SK-N-SH (cell line): Measurements from ENCODE around the gene CA12. TPM values are rescaled to one million over a fixed set of nuclear protein-coding genes. Genes with fewer than 3 reads are reported as not detected.

ENCODE experiments used
- CTCF ChIA-PET: fragments of 300-600, 350-600 bp; formaldehyde crosslinking; extraction: SDS; loops from one replicate; lab custom pipeline; 2021; lab: Yijun Ruan, JAX
- POLR2A ChIA-PET: fragments of 350-600 bp; sonication (Branson Sonifier 250); formaldehyde crosslinking; extraction: SDS; loops from one replicate; lab custom pipeline; 2020; ENCODE audit warnings: antibody characterized with exemption, inconsistent platforms; lab: Yijun Ruan, JAX
- DNase-seq: peaks from one replicate; pipeline ENCODE4 v3.0.0; 2012
- H2AFZ ChIP-seq: fragments of 200-600 bp; sonication (generic); 2 replicates; pipeline ENCODE4 v1.8.1; 2016; ENCODE audit warnings: antibody characterized with exemption, mild to moderate bottlenecking, low read depth
- H3F3A ChIP-seq: fragments of 200-600 bp; sonication (generic); replicated peaks from 2 replicates; pipeline ENCODE3; 2016; ENCODE audit warnings: antibody characterized with exemption, mild to moderate bottlenecking; ENCODE audit not compliant: insufficient read depth
- H3K27ac ChIP-seq, 2 experiments: fragments of 200-500 bp in 1 of 2; fragments of 200-600 bp in 1 of 2; sonication (Bioruptor generic) in 1 of 2; sonication (generic), shearing (Covaris generic) in 1 of 2; 2 replicates each; pipeline versions ENCODE4 v1.5.1 to v1.6.1; 2014 to 2016; ENCODE audit warnings: low read depth in 2 of 2, inconsistent platforms in 1 of 2, low read length in 1 of 2, mild to moderate bottlenecking in 1 of 2, mixed read lengths in 1 of 2
- H3K27me3 ChIP-seq: fragments of 200-600 bp; sonication (generic), shearing (Covaris generic); 2 replicates; pipeline ENCODE4 v1.6.1; 2016; ENCODE audit warnings: mixed run types; ENCODE audit not compliant: insufficient read depth
- H3K36me3 ChIP-seq, 2 experiments: fragments of 200-500 bp in 1 of 2; fragments of 200-600 bp in 1 of 2; sonication (Bioruptor generic) in 1 of 2; sonication (generic) in 1 of 2; replicated peaks in 1 of 2; 2 replicates each; pipeline versions ENCODE3 to v1.5.1; 2014 to 2016; ENCODE audit warnings: low read length in 1 of 2, mild to moderate bottlenecking in 1 of 2; ENCODE audit not compliant: insufficient read depth in 2 of 2, control insufficient read depth in 1 of 2
- H3K4me1 ChIP-seq, 2 experiments: fragments of 200-500 bp in 1 of 2; fragments of 200-600 bp in 1 of 2; sonication (Bioruptor generic) in 1 of 2; sonication (generic), shearing (Covaris generic) in 1 of 2; 2 replicates each; pipeline versions ENCODE4 v1.5.1 to v1.6.1; 2014 to 2016; ENCODE audit warnings: low read depth in 1 of 2, low read length in 1 of 2, mixed run types in 1 of 2; ENCODE audit not compliant: insufficient read depth in 2 of 2, control insufficient read depth in 1 of 2
- H3K4me2 ChIP-seq: fragments of 200-600 bp; sonication (generic), shearing (Covaris generic); 2 replicates; pipeline ENCODE4 v1.6.1; 2017; ENCODE audit warnings: mixed run types
- H3K4me3 ChIP-seq, 2 experiments: fragments of 200-500 bp in 1 of 2; fragments of 200-600 bp in 1 of 2; sonication (Bioruptor generic) in 1 of 2; sonication (generic), shearing (Covaris generic) in 1 of 2; 2 replicates each; pipeline versions ENCODE4 v1.5.1 to v1.8.1; 2014 to 2016; ENCODE audit warnings: low read depth in 2 of 2, inconsistent platforms in 1 of 2, low read length in 1 of 2, mild to moderate bottlenecking in 1 of 2, mixed read lengths in 1 of 2, moderate library complexity in 1 of 2
- H3K79me2 ChIP-seq: fragments of 200-600 bp; sonication (generic); 2 replicates; pipeline ENCODE4 v1.8.1; 2017; ENCODE audit warnings: mild to moderate bottlenecking; ENCODE audit not compliant: insufficient read depth
- H3K9ac ChIP-seq: fragments of 200-600 bp; sonication (generic); 2 replicates; pipeline ENCODE4 v1.6.1; 2017; ENCODE audit warnings: mixed run types
- H3K9me2 ChIP-seq: fragments of 200-600 bp; sonication (generic); 2 replicates; pipeline ENCODE4 v1.6.1; 2017; ENCODE audit warnings: mixed run types
- H3K9me3 ChIP-seq: fragments of 200-600 bp; sonication (generic); 2 replicates; pipeline ENCODE4 v1.6.1; 2017; ENCODE audit warnings: mixed run types, mild to moderate bottlenecking, moderate library complexity
- H4K20me1 ChIP-seq: fragments of 200-600 bp; sonication (generic); 2 replicates; pipeline ENCODE4 v1.6.1; 2017; ENCODE audit warnings: mild to moderate bottlenecking, mixed run types; ENCODE audit not compliant: insufficient read depth
- CHD2 ChIP-seq: fragments of 150-350 bp; IDR thresholded peaks from 2 replicates; pipeline ENCODE4 v1.6.1; 2018; ENCODE audit warnings: low read length; ENCODE audit not compliant: partially characterized antibody
- ELF1 ChIP-seq: IDR thresholded peaks from 2 replicates; pipeline ENCODE4 v1.4.0; 2012
- EP300 ChIP-seq, 2 experiments: IDR thresholded peaks; 2 replicates each; pipeline versions ENCODE4 v1.4.0 to v1.6.1; 2012; ENCODE audit warnings: borderline replicate concordance in 1 of 2, low read depth in 1 of 2, low read length in 1 of 2
- FOXM1 ChIP-seq: IDR thresholded peaks from 2 replicates; pipeline ENCODE4 v1.4.0; 2012; ENCODE audit warnings: low read depth, mild to moderate bottlenecking
- GABPA ChIP-seq: IDR thresholded peaks from 2 replicates; pipeline ENCODE4 v1.4.0; 2012; ENCODE audit warnings: low read depth, mild to moderate bottlenecking
- MXI1 ChIP-seq: IDR thresholded peaks from 2 replicates; pipeline ENCODE4 v1.6.1; 2012; ENCODE audit warnings: mild to moderate bottlenecking, low read depth, low read length, improper control_type of control experiment
- NRF1 ChIP-seq: IDR thresholded peaks from 2 replicates; pipeline ENCODE4 v1.6.1; 2012; ENCODE audit warnings: low read depth, mild to moderate bottlenecking, low read length
- PBX3 ChIP-seq: IDR thresholded peaks from 2 replicates; pipeline ENCODE4; 2012
- RAD21 ChIP-seq: IDR thresholded peaks from 2 replicates; pipeline ENCODE4 v1.6.1; 2012; ENCODE audit warnings: mild to moderate bottlenecking, low read length
- RCOR1 ChIP-seq: fragments of 150-350 bp; IDR thresholded peaks from 2 replicates; pipeline ENCODE4 v1.6.1; 2017; ENCODE audit warnings: antibody characterized with exemption, low read length
- REST ChIP-seq: IDR thresholded peaks from 2 replicates; pipeline ENCODE4 v1.6.1; 2012; ENCODE audit warnings: mild to moderate bottlenecking, low read depth, low read length, moderate library complexity
- RFX5 ChIP-seq: IDR thresholded peaks from 2 replicates; pipeline ENCODE4 v1.6.1; 2012; ENCODE audit warnings: mild to moderate bottlenecking, improper control_type of control experiment, low read length
- RXRA ChIP-seq: IDR thresholded peaks from 2 replicates; pipeline ENCODE4 v1.4.0; 2012; ENCODE audit warnings: low read depth, mild to moderate bottlenecking, borderline replicate concordance
- SMC3 ChIP-seq: IDR thresholded peaks from 2 replicates; pipeline ENCODE4 v1.6.1; 2012; ENCODE audit warnings: low read depth, low read length, improper control_type of control experiment
- TAF1 ChIP-seq: IDR thresholded peaks from 2 replicates; pipeline ENCODE4 v1.6.1; 2012; ENCODE audit warnings: low read depth, mild to moderate bottlenecking, low read length, moderate library complexity, borderline replicate concordance
- YY1 ChIP-seq: IDR thresholded peaks from 2 replicates; pipeline ENCODE4 v1.4.0; 2012; ENCODE audit warnings: low read depth, mild to moderate bottlenecking
- WGBS: methylation state at CpG from one replicate; pipeline ENCODE4 v1.1.6; 2017; ENCODE audit warnings: low lambda C conversion rate; 5-methylcytosine and 5-hydroxymethylcytosine counted together
- polyA plus RNA-seq, 3 experiments: library from polyadenylated mRNA; depleted of rRNA; stranded (reverse); fragments of >200 nt; gene quantifications; 2 replicates each; pipeline ENCODE4 v1.2.3, GENCODE V29; 2012
- TF ChIP-seq, protein P1 (sequence below): IDR thresholded peaks from 2 replicates; pipeline ENCODE4 v1.4.0; 2012; ENCODE audit warnings: low read depth

Gene CA12
- polyA plus RNA-seq, 1 of the 3 experiments (the other 2 are of a cell fraction) = 39.4 TPM

DNA sequence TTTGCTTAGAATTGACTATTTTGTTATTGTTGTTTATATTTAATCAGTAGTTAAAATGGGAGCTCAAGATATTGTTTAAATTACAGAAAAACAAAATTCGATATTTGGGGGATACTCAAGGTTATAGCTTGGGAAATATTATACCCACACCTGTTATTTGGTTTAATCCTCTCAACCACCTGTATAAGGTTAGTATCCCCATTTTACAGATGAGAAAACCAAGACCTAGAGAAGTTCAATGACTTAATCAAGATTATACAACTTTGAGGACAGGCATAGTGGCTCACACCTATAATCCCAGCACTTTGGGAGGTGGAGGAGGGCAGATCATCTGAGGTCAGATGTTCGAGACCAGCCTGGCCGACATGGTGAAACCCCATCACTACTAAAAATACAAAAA is 39.8 kb upstream of the CA12 start:
- TF ChIP-seq CHD2 (no peak), RXRA (no peak), RCOR1 (no peak), ELF1 (no peak), TAF1 (no peak), REST (no peak), EP300 (IDR thresholded peaks at IDR 0.05; ENCODE audit: borderline replicate concordance in 1 of 2, low read depth in 1 of 2, low read length in 1 of 2) (no peak), RFX5 (no peak), MXI1 (no peak)
- TF ChIP-seq, protein P1, sequence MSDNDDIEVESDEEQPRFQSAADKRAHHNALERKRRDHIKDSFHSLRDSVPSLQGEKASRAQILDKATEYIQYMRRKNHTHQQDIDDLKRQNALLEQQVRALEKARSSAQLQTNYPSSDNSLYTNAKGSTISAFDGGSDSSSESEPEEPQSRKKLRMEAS = no peak
- H3K9ac ChIP-seq = no peak overlapping the region

GRCh38 chr15:63420333-63420747 is 38.7 kb upstream of the CA12 start:
- Histone ChIP-seq H3F3A (no peaks in the 10 kb centered on the region), H2AFZ (no peak overlapping the region; the same call in 1 of the 2 replicates), H3K79me2 (no peaks in the 10 kb centered on the region), H3K4me2 (no peak overlapping the region), H3K9me2 (no peaks in the 10 kb centered on the region), H4K20me1 (no peaks in the 10 kb centered on the region), H3K36me3 (no peaks in the 10 kb centered on the region), H3K27me3 (no peaks in the 10 kb centered on the region), H3K4me3 (no peak overlapping the region), H3K4me1 (no peaks in the 10 kb centered on the region), H3K27ac (no peak overlapping the region), H3K9ac (no peak overlapping the region), H3K9me3 (0 out of 2 replicates have a peak, but pooled peaks cover 1% of the 10 kb centered on the region)
- ChIA-PET CTCF (interaction anchor here (0.6 kb wide), 1 partner anchor 34 kb away, joined by 4 read pairs; no protein-coding TSS in a partner anchor), POLR2A (no interaction called here)
- no peak for DNase-seq
- TF ChIP-seq RCOR1 = no peak
- no peak for TF ChIP-seq ELF1
- no peak for TF ChIP-seq CHD2
- TF ChIP-seq RAD21 = no peak
- no peak for TF ChIP-seq PBX3
- TF ChIP-seq GABPA = no peak
- no peak for TF ChIP-seq FOXM1
- no peak for TF ChIP-seq RXRA
- no peak for TF ChIP-seq YY1
- TF ChIP-seq NRF1 = no peak
- TF ChIP-seq SMC3 = no peak
- WGBS = 88% methylated on average over 5 of the region's 5 CpGs

More for the DNA sequence above, 39.8 kb upstream of the CA12 start:
- Histone ChIP-seq H3K4me3 (no peak overlapping the region), H4K20me1 (no peaks in the 10 kb centered on the region), H3K4me2 (no peak overlapping the region), H3K9me2 (no peaks in the 10 kb centered on the region), H3K36me3 (no peaks in the 10 kb centered on the region), H3F3A (no peaks in the 10 kb centered on the region), H3K9me3 (0 out of 2 replicates have a peak, but pooled peaks cover 7% of the 10 kb centered on the region), H2AFZ (no peak overlapping the region), H3K27me3 (no peaks in the 10 kb centered on the region), H3K27ac (no peak overlapping the region), H3K4me1 (no peaks in the 10 kb centered on the region), H3K79me2 (no peaks in the 10 kb centered on the region)
- POLR2A ChIA-PET = no interaction called here
- CTCF ChIA-PET = interaction anchor here (1.2 kb wide), 1 partner anchor 11 kb away, joined by 3 read pairs; no protein-coding TSS in a partner anchor
- 75% methylated on average over 3 of the region's 3 CpGs for WGBS
- no peak for DNase-seq
